ENCODE data around the gene XIRP1.

The XIRP1 gene

GRCh38 chr3:39140341-39140971 is 51.9 kb downstream of the XIRP1 start:
- DNase-seq = no peak

GRCh38 chr3:39139442-39139841 is 53.0 kb downstream of the XIRP1 start:
- no peak for DNase-seq

DNA sequence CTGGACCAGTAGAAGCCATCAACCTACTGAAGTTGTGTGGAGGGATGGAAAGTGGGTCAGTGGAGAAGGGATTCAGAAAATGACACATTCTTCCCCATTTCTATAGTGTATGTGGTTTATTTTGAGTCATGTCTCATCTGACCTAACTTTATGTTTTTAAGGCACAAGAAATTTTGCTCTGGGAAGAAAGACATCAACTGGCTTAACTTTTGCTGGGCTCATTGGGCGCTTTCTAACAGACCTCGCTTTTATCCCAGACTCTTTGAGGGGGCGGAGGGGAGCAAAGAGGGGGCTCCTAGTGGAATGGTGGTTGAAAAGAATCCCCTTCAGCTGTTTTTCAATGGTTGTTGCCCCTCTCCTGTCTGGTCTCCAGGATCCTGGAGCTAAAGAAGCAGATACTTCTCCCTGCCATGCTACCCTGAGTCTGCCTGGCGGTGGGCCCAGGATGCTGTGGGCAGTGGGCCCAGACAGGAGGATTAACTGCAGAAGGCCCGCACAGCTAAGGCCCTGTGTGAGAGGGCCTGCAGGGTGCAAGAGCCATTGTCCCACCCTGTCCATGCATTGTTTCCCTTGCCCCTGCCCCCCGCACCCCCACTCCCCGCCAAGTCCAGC is 53.5 kb downstream of the XIRP1 start:
- DNase-seq = peak; percentile 54

DNA sequence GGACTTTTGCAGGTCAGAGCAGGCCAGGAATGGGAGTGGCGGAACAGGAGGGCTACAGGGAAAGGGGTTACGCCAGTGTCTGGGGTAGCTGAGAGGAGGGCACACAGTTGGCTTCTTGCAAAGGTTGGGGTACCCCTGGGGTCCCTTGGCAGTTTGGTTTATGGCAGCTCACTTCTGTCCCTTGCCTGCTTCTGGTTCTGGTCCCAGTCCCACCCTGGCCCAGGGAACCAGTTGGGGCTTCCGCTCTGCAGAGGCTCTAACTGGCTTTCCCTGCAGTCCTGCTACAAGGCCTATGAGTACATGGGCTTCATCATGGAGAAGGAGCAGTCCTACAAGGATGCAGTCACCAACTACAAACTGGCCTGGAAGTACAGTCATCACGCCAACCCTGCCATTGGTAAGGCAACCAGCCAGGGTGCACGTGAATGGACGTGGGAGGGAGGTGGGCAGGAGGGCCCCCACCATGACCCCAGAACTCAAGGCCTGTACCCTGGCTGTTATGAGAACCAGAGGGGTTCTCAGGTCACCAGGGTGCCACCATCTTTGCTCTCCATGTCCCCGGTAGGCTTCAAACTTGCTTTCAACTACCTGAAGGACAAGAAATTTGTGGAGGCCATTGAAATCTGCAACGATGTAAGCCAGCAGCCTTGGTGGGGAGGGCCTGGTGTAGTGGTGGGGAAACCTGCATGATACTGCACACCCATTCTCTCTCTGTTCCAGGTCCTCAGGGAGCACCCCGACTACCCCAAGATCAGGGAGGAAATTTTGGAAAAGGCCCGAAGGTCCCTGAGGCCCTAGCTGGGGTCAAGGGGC is 54.2 kb downstream of the XIRP1 start:
- no peak for DNase-seq

DNA sequence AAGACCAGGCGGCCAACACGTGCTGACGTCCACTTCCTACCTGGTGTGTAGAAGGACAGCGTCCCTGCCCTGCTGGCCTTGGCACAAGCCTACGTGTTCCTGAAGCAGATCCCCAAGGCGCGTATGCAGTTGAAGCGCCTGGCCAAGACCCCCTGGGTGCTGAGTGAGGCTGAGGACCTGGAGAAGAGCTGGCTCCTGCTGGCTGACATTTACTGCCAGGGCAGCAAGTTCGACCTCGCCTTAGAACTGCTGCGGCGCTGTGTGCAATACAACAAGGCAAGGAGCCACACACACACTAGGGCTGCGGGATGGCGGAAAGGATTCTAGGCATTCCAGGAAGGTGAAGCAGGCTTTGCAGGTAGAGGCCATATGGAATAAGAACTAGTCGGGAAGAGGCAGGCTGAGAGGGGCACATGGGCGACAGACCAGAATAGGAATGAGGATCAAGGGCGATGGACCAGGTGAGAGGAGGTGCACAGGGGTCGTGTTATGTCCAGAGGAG is 54.9 kb downstream of the XIRP1 start:
- DNase-seq = no peak

DNA sequence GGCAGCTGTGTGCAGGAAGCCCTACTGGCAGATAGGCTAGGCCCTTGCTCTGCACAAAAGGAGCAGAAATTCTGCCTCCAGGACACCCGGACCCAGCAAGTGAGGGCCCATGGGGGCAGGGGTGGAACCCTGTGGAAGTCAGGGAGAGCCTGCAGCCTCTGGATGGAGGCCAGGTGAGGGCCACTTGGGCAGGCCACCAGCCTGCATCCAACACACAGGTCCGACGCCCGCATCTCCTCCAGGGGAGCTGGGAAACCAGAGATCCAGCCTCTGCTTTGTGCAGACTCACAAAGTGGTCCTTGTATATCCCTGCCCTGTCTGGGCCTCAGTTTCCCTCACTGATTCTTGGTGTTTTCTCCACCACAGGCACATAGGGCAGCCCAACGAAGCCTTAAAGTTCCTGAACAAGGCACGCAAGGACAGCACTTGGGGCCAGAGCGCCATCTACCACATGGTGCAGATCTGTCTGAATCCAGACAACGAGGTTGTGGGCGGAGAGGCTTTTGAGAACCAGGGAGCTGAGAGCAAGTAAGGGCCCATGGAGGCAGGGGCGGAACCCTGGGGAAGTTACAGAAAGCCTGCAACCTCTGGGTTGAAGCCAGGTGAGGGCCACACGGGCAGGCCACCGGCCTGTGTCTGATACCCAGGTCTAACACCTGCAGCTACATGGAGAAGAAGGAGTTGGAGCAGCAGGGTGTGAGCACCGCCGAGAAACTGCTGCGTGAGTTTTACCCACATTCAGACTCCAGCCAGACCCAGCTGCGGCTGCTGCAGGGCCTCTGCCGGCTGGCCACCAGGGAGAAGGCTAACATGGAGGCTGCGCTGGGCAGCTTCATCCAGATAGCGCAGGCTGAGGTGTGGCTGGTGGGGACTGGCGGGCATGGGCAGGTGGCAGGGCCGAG is 55.6 kb downstream of the XIRP1 start:
- DNase-seq = no peak

DNA sequence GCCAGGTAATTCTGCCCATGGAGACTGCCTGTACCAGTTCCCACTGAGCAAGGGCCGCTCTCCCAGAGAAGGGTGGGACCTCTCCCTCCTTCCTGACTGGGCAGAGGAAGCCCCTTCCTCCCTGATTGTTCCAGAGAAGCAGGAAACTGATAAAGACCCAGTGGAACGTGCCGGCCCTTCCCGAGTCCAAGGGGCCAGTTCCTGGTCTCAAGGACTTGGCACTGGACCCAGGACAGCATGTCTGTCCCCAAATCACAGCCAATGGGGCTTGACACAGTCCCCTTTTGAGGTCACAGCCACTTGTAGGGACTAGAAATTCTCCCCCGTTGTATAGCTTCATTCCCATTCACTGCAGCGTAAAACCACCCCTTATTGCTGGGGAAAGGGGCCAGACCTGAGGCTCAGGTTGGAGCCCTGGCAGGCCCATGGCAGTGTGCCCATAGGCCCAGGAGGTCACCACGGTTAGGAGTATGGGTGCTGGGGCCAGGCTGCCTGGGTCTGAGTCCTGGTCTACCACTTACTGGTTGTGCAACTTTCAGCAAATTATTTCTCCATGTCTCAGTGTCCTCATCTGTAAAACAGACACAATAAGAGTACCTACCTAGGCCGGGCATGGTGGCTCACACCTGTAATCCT is 57.1 kb downstream of the XIRP1 start:
- DNase-seq = no peak

DNA sequence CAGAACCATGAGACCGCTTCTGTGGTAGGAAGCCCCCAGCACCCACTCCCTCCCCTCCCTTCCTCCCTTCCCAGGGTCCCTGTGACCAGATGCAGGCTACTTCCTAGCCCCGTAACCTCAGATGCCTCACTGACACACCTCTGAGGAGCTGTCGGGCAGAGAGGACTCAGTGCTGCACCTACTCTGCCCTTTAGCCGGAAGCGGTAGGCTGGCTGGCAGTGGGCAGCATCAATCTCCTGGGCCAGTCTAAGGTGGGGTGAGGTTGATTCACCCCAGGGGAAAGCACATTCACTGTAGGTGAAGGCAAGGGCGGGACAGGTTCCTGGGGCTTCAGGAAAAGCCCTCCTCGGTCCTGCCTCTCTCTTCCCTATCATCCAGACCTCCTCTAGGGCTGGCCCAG is 58.1 kb downstream of the XIRP1 start:
- no peak for DNase-seq

DNA sequence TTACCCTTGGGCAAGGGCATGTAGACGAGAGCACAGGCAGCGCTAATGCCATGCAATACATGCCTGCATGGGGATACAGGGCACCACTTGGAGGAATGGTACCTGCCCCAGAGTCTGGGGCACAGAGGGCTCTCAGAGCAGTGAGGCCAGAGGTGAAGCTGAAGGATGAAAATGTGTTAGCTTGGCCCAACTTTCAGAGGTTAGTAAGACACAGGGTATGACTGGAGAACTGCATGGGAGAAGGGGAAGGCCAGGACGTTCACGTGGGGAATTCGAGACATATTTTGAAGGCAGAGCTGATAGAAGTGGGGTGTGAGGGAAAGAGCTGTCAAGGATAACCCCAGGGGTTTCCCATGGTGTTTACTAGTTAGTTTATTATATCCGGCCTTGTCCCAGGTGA is 58.6 kb downstream of the XIRP1 start:
- no peak for DNase-seq
